ENCODE data around the gene SH3PXD2A.

Gene SH3PXD2A

DNA sequence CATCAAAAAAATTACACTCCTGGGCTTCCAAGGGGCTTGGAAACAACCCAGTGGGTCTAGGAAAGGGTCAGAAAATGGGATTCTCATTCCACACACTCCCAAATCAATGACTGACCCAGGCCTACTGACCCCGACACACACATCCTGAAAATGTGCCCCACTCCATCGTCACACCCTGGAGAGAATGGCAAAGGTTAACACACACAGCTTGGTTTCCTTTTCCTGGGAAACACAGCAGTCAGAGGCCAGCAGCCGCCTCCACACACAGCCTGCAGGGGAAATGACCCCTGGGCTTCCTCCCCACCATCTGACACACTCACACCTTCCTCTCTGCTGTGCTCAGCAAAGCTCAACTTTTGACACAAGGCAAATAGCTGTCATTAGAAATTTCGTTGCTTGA lies 42.9 kb downstream of the SH3PXD2A start:
- TF ChIP-seq POLR2A (IDR thresholded peaks at IDR 0.05; ENCODE audit: low read depth, low read length) = no peak
- no peak for DNase-seq (ENCODE audit: insufficient read length, low spot score)
- no peak for FAIRE-seq

GRCh38 chr10:103812004-103812403 lies 43.4 kb downstream of the SH3PXD2A start:
- DNase-seq (ENCODE audit: insufficient read length, low spot score) (no peak), FAIRE-seq (no peak)
- no peak for TF ChIP-seq POLR2A (IDR thresholded peaks at IDR 0.05; ENCODE audit: low read depth, low read length)

DNA sequence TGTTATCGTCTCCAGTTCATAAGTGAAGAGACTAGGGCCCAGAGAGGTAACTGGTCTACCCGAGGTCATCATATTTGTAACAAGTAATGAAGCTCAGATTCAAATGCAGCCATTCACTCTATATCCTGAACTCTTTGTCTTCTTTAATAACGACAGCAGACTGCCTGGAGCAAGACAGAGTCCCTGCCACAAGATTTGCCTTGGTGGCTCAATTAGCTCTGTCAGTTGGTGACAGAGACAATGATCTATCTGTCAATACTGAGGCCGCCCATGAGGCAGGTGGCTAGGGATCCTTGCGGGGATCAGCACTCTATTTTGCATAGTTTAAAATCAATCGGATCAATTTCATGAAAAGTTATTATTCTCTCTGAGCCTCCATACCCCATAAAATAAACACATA lies 43.9 kb downstream of the SH3PXD2A start:
- TF ChIP-seq POLR2A (IDR thresholded peaks at IDR 0.05; ENCODE audit: low read depth, low read length) = no peak
- DNase-seq (ENCODE audit: insufficient read length, low spot score) = no peak
- FAIRE-seq = no peak

- TF ChIP-seq POLR2A (IDR thresholded peaks at IDR 0.05; ENCODE audit: low read depth, low read length) = no peak
- FAIRE-seq = no peak
- DNase-seq (ENCODE audit: insufficient read length, low spot score) = no peak
These were observed 46.6 kb downstream of the SH3PXD2A start for GRCh38 chr10:103808780-103809179.

GRCh38 chr10:103807996-103808395 lies 47.4 kb downstream of the SH3PXD2A start:
- FAIRE-seq (no peak), DNase-seq (ENCODE audit: insufficient read length, low spot score) (no peak)
- TF ChIP-seq POLR2A (IDR thresholded peaks at IDR 0.05; ENCODE audit: low read depth, low read length) = no peak

- DNase-seq (ENCODE audit: insufficient read length, low spot score) (no peak), FAIRE-seq (no peak)
- TF ChIP-seq POLR2A (IDR thresholded peaks at IDR 0.05; ENCODE audit: low read depth, low read length) = no peak
These were observed 48.8 kb downstream of the SH3PXD2A start for GRCh38 chr10:103806395-103807187.

DNA sequence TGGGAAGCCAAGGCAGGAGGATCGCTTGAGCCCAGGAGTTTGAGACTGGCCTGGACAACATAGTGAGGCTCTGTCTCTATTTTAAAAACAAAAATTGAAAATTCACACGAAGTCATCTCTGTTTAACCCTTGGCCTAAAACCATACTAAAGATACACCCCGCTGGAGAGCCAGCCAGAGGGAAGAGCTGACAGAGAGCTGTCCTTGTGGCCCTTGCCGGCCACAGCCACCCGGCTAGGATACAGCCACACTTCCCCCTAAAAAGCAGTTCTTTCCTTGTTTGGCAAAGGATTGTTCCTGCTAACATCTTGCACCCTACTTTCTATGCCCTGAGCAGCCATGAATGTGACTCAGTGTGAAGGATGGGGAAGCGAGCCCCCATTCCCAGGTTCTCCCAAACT lies 49.6 kb downstream of the SH3PXD2A start:
- FAIRE-seq (no peak), DNase-seq (ENCODE audit: insufficient read length, low spot score) (no peak)
- no peak for TF ChIP-seq POLR2A (IDR thresholded peaks at IDR 0.05; ENCODE audit: low read depth, low read length)

GRCh38 chr10:103804871-103805270 lies 50.5 kb downstream of the SH3PXD2A start:
- FAIRE-seq = no peak

GRCh38 chr10:103803941-103804340 lies 51.4 kb downstream of the SH3PXD2A start:
- no peak for TF ChIP-seq POLR2A (IDR thresholded peaks at IDR 0.05; ENCODE audit: low read depth, low read length)
- FAIRE-seq = no peak
- no peak for DNase-seq (ENCODE audit: insufficient read length, low spot score)

More at GRCh38 chr10:103804871-103805270, 50.5 kb downstream of the SH3PXD2A start:
- no peak for TF ChIP-seq POLR2A (IDR thresholded peaks at IDR 0.05; ENCODE audit: low read depth, low read length)
- DNase-seq (ENCODE audit: insufficient read length, low spot score) = no peak

DNA sequence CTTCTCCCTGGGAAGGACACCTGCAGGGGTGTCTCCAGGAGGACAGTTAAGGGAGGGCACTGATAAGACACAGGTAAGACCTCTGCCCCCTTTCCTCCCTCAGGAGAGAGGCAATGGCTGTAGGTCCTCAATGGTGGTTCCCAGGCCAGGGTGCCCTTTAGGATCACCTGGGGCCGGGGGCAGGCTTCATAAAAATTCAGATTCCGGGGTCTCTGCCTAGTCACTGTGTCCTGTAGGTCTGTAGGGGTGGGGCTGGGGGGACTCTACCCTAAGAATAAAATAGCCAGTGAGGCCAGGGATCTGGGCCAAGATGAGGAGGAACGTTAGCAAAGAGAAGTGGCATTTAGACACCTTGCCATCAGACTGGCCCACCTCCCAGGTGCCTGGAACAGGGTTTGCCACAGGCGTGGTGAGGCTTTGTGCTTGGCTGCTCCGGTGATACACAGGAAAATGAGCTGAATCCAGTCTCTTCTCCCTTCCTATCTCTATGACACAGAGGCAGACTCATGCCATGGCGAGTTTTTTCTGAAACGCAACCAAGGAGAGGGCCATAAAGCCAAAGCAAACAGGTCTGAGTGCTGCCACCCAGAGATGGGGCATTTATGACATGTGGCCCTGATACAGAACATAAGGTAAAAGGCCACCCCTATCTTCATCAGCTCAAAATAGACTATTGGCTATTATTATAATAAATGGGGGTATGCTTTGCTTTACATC lies 52.6 kb downstream of the SH3PXD2A start:
- no peak for TF ChIP-seq POLR2A (IDR thresholded peaks at IDR 0.05; ENCODE audit: low read depth, low read length)
- DNase-seq (ENCODE audit: insufficient read length, low spot score) (no peak), FAIRE-seq (no peak)

DNA sequence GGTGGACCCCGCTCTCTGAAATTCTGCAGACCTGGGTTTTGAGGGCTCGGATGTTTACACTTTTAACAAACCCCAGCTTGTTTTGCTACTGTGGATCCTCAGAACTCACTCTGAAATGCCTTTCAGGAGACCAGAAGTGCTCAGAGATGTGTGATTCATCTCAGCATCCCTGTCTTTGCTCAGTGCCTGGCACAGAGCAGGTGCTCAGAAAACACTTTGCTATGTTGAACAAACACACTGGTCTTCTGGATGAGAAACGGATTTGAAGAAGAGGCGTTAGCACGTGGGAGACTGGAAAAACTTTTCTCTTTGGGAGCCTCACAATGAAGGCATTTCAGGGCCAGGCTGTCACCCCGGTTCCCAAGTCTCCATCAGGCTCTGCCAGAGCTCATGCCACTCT lies 53.3 kb downstream of the SH3PXD2A start:
- DNase-seq (ENCODE audit: insufficient read length, low spot score) = no peak
- no peak for FAIRE-seq
- no peak for TF ChIP-seq POLR2A (IDR thresholded peaks at IDR 0.05; ENCODE audit: low read depth, low read length)

DNA sequence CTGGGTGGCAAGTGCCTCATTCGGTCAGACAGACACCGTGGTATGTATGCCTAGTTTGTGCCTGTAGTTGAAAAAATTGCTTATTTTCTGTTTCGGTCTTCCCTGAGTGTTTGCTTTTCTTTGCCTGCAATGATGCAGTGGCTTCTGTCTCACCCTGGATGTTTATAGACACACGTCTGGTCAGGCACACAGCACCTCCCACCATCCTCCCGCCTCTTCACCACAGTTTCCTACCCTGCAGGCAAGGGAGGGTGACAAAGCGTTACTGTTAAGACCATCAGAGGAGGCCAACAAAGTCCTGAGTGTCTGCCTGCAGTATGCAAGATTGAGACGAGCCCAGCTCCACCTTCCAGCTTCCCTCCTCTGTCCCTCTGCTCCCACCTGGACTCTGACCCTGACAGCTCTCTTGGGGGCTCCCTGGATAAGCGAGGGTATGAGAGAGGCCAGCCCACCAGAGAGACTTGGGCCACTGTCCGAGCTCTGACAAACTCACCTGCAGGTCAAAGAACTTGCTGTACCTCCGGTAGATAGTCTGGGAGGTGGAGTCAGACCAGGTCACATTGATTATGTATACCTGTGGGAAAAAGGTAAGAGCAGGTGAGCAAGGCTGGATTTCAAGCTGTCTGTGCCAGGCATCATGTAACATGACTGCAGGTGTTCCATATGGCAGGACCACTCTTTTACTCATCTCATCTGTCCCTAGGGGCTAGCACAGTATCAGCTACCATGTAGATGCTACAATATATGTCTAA lies 54.4 kb downstream of the SH3PXD2A start:
- no peak for TF ChIP-seq POLR2A (IDR thresholded peaks at IDR 0.05; ENCODE audit: low read depth, low read length)
- FAIRE-seq = no peak

GRCh38 chr10:103800089-103800488 lies 55.3 kb downstream of the SH3PXD2A start:
- FAIRE-seq = no peak
- no peak for TF ChIP-seq POLR2A (IDR thresholded peaks at IDR 0.05; ENCODE audit: low read depth, low read length)

More for the DNA sequence above, 54.4 kb downstream of the SH3PXD2A start:
- no peak for DNase-seq (ENCODE audit: insufficient read length, low spot score)

GRCh38 chr10:103799341-103799740 lies 56.0 kb downstream of the SH3PXD2A start:
- TF ChIP-seq POLR2A (IDR thresholded peaks at IDR 0.05; ENCODE audit: low read depth, low read length) = no peak
- FAIRE-seq (no peak), DNase-seq (ENCODE audit: insufficient read length, low spot score) (no peak)

More at GRCh38 chr10:103800089-103800488, 55.3 kb downstream of the SH3PXD2A start:
- no peak for DNase-seq (ENCODE audit: insufficient read length, low spot score)

Measured in H54 (cell line).